ENCODE data around the gene CYTH1. TPM values are rescaled to one million over a fixed set of nuclear protein-coding genes. Genes with fewer than 3 reads are reported as not detected.
A peak's percentile ranks its signal among the peaks of the same experiment; 100 is the strongest.

The CYTH1 gene
- total RNA-seq (2014; rRNA removed; shearing (Covaris generic)): 29.1 and 34.0 TPM in 2 replicates

GRCh38 chr17:78781893-78782304 lies at the start of gene CYTH1:
TSS of gene CYTH1 (minus strand) at chr17:78782273. CDS start at chr17:78782223, 50 bp downstream.
- peaks cover 3% of the 10 kb centered on the region; the same call in 1 of the 2 replicates for H3K36me3 ChIP-seq
- H3K27ac ChIP-seq: peak within 1 kb of the TSS; percentile 49
- H3K4me1 ChIP-seq: peaks cover 6% of the 10 kb centered on the region
- DNase-seq: no peak
- H3K9me3 ChIP-seq (replicated peaks): no peaks in the 10 kb centered on the region
- peak within 1 kb of the TSS; percentile 78 for H3K4me3 ChIP-seq
- no peaks in the 10 kb centered on the region for H3K27me3 ChIP-seq

- H3K9me3 ChIP-seq (replicated peaks): no peaks in the 10 kb centered on the region
- no peak overlapping the region for H3K4me3 ChIP-seq
- no peaks in the 10 kb centered on the region for H3K4me1 ChIP-seq
- no peak overlapping the region for H3K27ac ChIP-seq
- H3K27me3 ChIP-seq: no peaks in the 10 kb centered on the region
- DNase-seq: no peak
- H3K36me3 ChIP-seq: peaks cover 78% of the 10 kb centered on the region
Measured at GRCh38 chr17:78829477-78829876, 47.4 kb upstream of the CYTH1 start.

- H3K36me3 ChIP-seq: peaks cover 76% of the 10 kb centered on the region
- H3K9me3 ChIP-seq (replicated peaks): no peaks in the 10 kb centered on the region
- H3K27me3 ChIP-seq: no peaks in the 10 kb centered on the region
- no peak overlapping the region for H3K27ac ChIP-seq
- H3K4me3 ChIP-seq: no peak overlapping the region
- DNase-seq: peak; percentile 38 to 49
- H3K4me1 ChIP-seq: no peaks in the 10 kb centered on the region
Measured at GRCh38 chr17:78828470-78829185, 46.6 kb upstream of the CYTH1 start.

GRCh38 chr17:78826836-78827509 lies 44.9 kb upstream of the CYTH1 start:
- no peak for DNase-seq
- H3K36me3 ChIP-seq: peaks cover 65% of the 10 kb centered on the region

GRCh38 chr17:78826421-78826820 lies 44.3 kb upstream of the CYTH1 start:
- no peak overlapping the region for H3K4me3 ChIP-seq
- H3K27ac ChIP-seq: no peak overlapping the region
- H3K27me3 ChIP-seq: no peaks in the 10 kb centered on the region
- no peaks in the 10 kb centered on the region for H3K4me1 ChIP-seq
- no peaks in the 10 kb centered on the region for H3K9me3 ChIP-seq (replicated peaks)
- H3K36me3 ChIP-seq: peaks cover 66% of the 10 kb centered on the region
- no peak for DNase-seq

More at GRCh38 chr17:78826836-78827509, 44.9 kb upstream of the CYTH1 start:
- Histone ChIP-seq H3K27me3 (no peaks in the 10 kb centered on the region), H3K4me3 (no peak overlapping the region), H3K4me1 (no peaks in the 10 kb centered on the region), H3K9me3 (replicated peaks) (no peaks in the 10 kb centered on the region), H3K27ac (no peak overlapping the region)

GRCh38 chr17:78825696-78826095 lies 43.6 kb upstream of the CYTH1 start:
- Histone ChIP-seq H3K27ac (no peak overlapping the region), H3K9me3 (replicated peaks) (no peaks in the 10 kb centered on the region), H3K36me3 (peaks cover 66% of the 10 kb centered on the region), H3K4me1 (no peaks in the 10 kb centered on the region), H3K27me3 (no peaks in the 10 kb centered on the region), H3K4me3 (no peak overlapping the region)
- DNase-seq: no peak

- no peak overlapping the region for H3K27ac ChIP-seq
- H3K9me3 ChIP-seq (replicated peaks): no peaks in the 10 kb centered on the region
- H3K36me3 ChIP-seq: peaks cover 66% of the 10 kb centered on the region
- H3K4me1 ChIP-seq: no peaks in the 10 kb centered on the region
- no peak for DNase-seq
- no peak overlapping the region for H3K4me3 ChIP-seq
- no peaks in the 10 kb centered on the region for H3K27me3 ChIP-seq
Measured at GRCh38 chr17:78824240-78824639, 42.2 kb upstream of the CYTH1 start.

GRCh38 chr17:78823282-78824046 lies 41.4 kb upstream of the CYTH1 start:
- H3K27ac ChIP-seq: no peak overlapping the region
- H3K4me1 ChIP-seq: no peaks in the 10 kb centered on the region
- no peaks in the 10 kb centered on the region for H3K9me3 ChIP-seq (replicated peaks)
- H3K36me3 ChIP-seq: peaks cover 66% of the 10 kb centered on the region
- no peaks in the 10 kb centered on the region for H3K27me3 ChIP-seq
- no peak for DNase-seq
- H3K4me3 ChIP-seq: no peak overlapping the region

- H3K27me3 ChIP-seq: no peaks in the 10 kb centered on the region
- no peak overlapping the region for H3K27ac ChIP-seq
- no peaks in the 10 kb centered on the region for H3K4me1 ChIP-seq
- H3K36me3 ChIP-seq: peaks cover 66% of the 10 kb centered on the region
- no peak for DNase-seq
- no peak overlapping the region for H3K4me3 ChIP-seq
- no peaks in the 10 kb centered on the region for H3K9me3 ChIP-seq (replicated peaks)
Measured at GRCh38 chr17:78822552-78822951, 40.5 kb upstream of the CYTH1 start.

- no peak overlapping the region for H3K27ac ChIP-seq
- H3K9me3 ChIP-seq (replicated peaks): no peaks in the 10 kb centered on the region
- no peaks in the 10 kb centered on the region for H3K4me1 ChIP-seq
- no peak for DNase-seq
- peaks cover 68% of the 10 kb centered on the region for H3K36me3 ChIP-seq
- no peak overlapping the region for H3K4me3 ChIP-seq
- no peaks in the 10 kb centered on the region for H3K27me3 ChIP-seq
Measured at GRCh38 chr17:78821961-78822360, 39.9 kb upstream of the CYTH1 start.

GRCh38 chr17:78820841-78821240 lies 38.8 kb upstream of the CYTH1 start:
- Histone ChIP-seq H3K4me1 (no peaks in the 10 kb centered on the region), H3K36me3 (peaks cover 77% of the 10 kb centered on the region), H3K27me3 (no peaks in the 10 kb centered on the region), H3K27ac (no peak overlapping the region), H3K4me3 (no peak overlapping the region), H3K9me3 (replicated peaks) (no peaks in the 10 kb centered on the region)
- DNase-seq: no peak

GRCh38 chr17:78819806-78820792 lies 38.0 kb upstream of the CYTH1 start:
- Histone ChIP-seq H3K27me3 (no peaks in the 10 kb centered on the region), H3K36me3 (peaks cover 83% of the 10 kb centered on the region), H3K4me3 (no peak overlapping the region), H3K27ac (no peak overlapping the region), H3K9me3 (replicated peaks) (no peaks in the 10 kb centered on the region), H3K4me1 (no peaks in the 10 kb centered on the region)
- no peak for DNase-seq

GRCh38 chr17:78819402-78819801 lies 37.3 kb upstream of the CYTH1 start:
- Histone ChIP-seq H3K36me3 (peaks cover 83% of the 10 kb centered on the region), H3K27ac (no peak overlapping the region), H3K27me3 (no peaks in the 10 kb centered on the region), H3K9me3 (replicated peaks) (no peaks in the 10 kb centered on the region), H3K4me3 (no peak overlapping the region), H3K4me1 (no peaks in the 10 kb centered on the region)
- DNase-seq: no peak

- Histone ChIP-seq H3K27me3 (no peaks in the 10 kb centered on the region), H3K36me3 (peaks cover 83% of the 10 kb centered on the region), H3K9me3 (replicated peaks) (no peaks in the 10 kb centered on the region), H3K4me3 (no peak overlapping the region), H3K4me1 (no peaks in the 10 kb centered on the region), H3K27ac (no peak overlapping the region)
- no peak for DNase-seq
Measured at GRCh38 chr17:78818932-78819331, 36.9 kb upstream of the CYTH1 start.

Data from SJCRH30 (cell line).